ENCODE results near the gene RIPOR3. TPM values are rescaled to one million over a fixed set of nuclear protein-coding genes. Genes with fewer than 3 reads are reported as not detected.

Gene RIPOR3
- total and polyA plus RNA-seq, 9 of the 15 experiments (the other 6 are each of a cell fraction or from before 2014, with no cell fraction given), result 3.3 to 62.7 (median 21.4) TPM

DNA sequence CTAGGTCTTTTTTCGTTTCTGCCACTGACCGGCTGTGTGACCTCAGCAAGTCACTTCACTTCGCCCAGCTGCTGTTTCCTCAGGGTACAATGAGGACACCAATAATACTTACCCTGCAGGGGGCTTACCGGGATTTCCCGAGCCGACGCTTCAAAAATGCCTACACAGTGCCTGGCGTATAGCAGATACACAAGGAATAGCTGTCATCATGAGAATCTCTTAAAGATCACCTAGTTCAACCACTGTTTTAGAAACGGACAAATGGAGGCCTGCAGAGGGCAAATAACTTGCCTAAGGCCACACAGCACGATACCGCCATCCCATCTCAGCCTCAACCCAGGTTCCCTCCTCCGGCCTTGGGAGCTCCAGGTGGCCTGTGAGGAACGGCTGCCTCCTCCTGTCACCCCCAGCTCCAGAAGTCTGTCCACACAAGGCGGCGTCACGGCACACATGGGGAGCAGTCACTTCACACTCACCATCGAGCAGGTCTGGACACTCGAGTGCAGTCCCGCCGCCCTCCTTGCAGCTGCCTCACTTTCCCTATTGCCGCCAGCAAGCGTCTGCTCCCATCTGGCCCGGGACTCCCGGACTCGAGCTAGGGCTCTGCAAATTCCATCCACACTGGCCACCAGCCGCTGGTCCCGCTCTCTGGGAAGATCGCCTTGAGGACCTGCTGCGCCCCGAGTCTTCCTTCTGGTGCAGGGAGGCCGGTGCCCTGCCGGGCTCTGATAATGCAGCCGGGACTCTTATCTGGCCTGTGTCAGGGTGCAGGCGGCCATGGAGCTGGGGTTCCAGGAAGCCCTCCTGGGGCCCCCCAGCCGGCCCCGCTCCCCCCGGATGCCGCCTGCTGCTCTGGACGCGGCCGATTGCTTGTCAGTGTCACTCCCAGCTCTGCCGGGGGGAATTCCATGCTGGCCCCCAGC, at the start of gene RIPOR3 (continued):
- TF ChIP-seq, protein P1, sequence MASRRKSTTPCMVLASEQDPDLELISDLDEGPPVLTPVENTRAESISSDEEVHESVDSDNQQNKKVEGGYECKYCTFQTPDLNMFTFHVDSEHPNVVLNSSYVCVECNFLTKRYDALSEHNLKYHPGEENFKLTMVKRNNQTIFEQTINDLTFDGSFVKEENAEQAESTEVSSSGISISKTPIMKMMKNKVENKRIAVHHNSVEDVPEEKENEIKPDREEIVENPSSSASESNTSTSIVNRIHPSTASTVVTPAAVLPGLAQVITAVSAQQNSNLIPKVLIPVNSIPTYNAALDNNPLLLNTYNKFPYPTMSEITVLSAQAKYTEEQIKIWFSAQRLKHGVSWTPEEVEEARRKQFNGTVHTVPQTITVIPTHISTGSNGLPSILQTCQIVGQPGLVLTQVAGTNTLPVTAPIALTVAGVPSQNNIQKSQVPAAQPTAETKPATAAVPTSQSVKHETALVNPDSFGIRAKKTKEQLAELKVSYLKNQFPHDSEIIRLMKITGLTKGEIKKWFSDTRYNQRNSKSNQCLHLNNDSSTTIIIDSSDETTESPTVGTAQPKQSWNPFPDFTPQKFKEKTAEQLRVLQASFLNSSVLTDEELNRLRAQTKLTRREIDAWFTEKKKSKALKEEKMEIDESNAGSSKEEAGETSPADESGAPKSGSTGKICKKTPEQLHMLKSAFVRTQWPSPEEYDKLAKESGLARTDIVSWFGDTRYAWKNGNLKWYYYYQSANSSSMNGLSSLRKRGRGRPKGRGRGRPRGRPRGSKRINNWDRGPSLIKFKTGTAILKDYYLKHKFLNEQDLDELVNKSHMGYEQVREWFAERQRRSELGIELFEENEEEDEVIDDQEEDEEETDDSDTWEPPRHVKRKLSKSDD (conservative IDR thresholded peaks at IDR 0.05; ENCODE audit: low read length), result no peak
- TF ChIP-seq ATF7 (IDR thresholded peaks at IDR 0.05), result 0 out of 2 replicates have a peak, but pooled peaks have one; percentile 39
- TF ChIP-seq TBL1XR1 (IDR thresholded peaks at IDR 0.05; ENCODE audit: low read length in 2 of 2), result peak; percentile 73 to 95; a peak in 3 of 4 replicates
- TF ChIP-seq, protein P2, sequence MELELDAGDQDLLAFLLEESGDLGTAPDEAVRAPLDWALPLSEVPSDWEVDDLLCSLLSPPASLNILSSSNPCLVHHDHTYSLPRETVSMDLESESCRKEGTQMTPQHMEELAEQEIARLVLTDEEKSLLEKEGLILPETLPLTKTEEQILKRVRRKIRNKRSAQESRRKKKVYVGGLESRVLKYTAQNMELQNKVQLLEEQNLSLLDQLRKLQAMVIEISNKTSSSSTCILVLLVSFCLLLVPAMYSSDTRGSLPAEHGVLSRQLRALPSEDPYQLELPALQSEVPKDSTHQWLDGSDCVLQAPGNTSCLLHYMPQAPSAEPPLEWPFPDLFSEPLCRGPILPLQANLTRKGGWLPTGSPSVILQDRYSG (tag; conservative IDR thresholded peaks at IDR 0.05; ENCODE audit: low read depth), result 0 out of 2 replicates have a peak, but pooled peaks have one; percentile 9
- no peak for TF ChIP-seq KAT2B (IDR thresholded peaks at IDR 0.05; ENCODE audit: low read depth, low read length)
- peak; percentile 79; the same call in 1 of the 2 replicates for TF ChIP-seq ZNF644 (tag; IDR thresholded peaks at IDR 0.05; ENCODE audit: low read depth)
- peak; percentile 99 for TF ChIP-seq ARID1B (IDR thresholded peaks at IDR 0.05)
- 0 out of 2 replicates have a peak, but pooled peaks have one; percentile 31 for TF ChIP-seq ARID2 (IDR thresholded peaks at IDR 0.05)
- TF ChIP-seq EGR1 (conservative IDR thresholded peaks at IDR 0.05), result peak; percentile 25; the same call in 1 of the 2 replicates
- peak; percentile 58; the same call in 1 of the 2 replicates for TF ChIP-seq BHLHE40 (IDR thresholded peaks at IDR 0.05; ENCODE audit: low read length)
- TF ChIP-seq CBFB (CRISPR knock-in tag; IDR thresholded peaks at IDR 0.05), result peak; percentile 79; the same call in 1 of the 2 replicates
- peak; percentile 99 for TF ChIP-seq CBFA2T3 (IDR thresholded peaks at IDR 0.05)
- TF ChIP-seq ELF4 (CRISPR knock-in tag; IDR thresholded peaks at IDR 0.05), result peak; percentile 10; the same call in 1 of the 2 replicates
- TF ChIP-seq FOXP1 (CRISPR knock-in tag; IDR thresholded peaks at IDR 0.05), result peak; percentile 64; the same call in 1 of the 2 replicates
- TF ChIP-seq ZNF354B (CRISPR knock-in tag; IDR thresholded peaks at IDR 0.05), result 0 out of 2 replicates have a peak, but pooled peaks have one; percentile 11
- peak in 2 of 3 experiments; percentile 56 to 81; a peak in 3 of 6 replicates for TF ChIP-seq ZBTB11 (CRISPR knock-in tag; IDR thresholded peaks at IDR 0.05)
- TF ChIP-seq, protein P3, sequence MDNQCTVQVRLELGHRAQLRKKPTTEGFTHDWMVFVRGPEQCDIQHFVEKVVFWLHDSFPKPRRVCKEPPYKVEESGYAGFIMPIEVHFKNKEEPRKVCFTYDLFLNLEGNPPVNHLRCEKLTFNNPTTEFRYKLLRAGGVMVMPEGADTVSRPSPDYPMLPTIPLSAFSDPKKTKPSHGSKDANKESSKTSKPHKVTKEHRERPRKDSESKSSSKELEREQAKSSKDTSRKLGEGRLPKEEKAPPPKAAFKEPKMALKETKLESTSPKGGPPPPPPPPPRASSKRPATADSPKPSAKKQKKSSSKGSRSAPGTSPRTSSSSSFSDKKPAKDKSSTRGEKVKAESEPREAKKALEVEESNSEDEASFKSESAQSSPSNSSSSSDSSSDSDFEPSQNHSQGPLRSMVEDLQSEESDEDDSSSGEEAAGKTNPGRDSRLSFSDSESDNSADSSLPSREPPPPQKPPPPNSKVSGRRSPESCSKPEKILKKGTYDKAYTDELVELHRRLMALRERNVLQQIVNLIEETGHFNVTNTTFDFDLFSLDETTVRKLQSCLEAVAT (IDR thresholded peaks at IDR 0.05), result peak in 1 of 2 experiments; percentile 57; a peak in 1 of 4 replicates
- peak; percentile 84 for TF ChIP-seq SMAD3 (CRISPR knock-in tag; conservative IDR thresholded peaks at IDR 0.05)

All from K562 (cell line).